22Rv1 (cell line): Measurements from ENCODE around the gene MTCH1.

Experiments used
- CTCF ChIP-seq: fragments of 450-650 bp; IDR thresholded peaks from 2 replicates; pipeline ENCODE4 v1.5.1; 2017; ENCODE audit warnings: mild to moderate bottlenecking
- ZFX ChIP-seq: fragments of 450-650 bp; IDR thresholded peaks from 2 replicates; pipeline ENCODE4 v1.6.1; 2017; ENCODE audit warnings: antibody characterized with exemption, borderline replicate concordance

- TF ChIP-seq CTCF (no peak), ZFX (no peak)
These were observed 7.3 kb downstream of the MTCH1 start for GRCh38 chr6:36978421-36979346.
